ENCODE measurements around the gene ACVR2A.
A peak's percentile ranks its signal among the peaks of the same experiment; 100 is the strongest.

Gene ACVR2A

DNA sequence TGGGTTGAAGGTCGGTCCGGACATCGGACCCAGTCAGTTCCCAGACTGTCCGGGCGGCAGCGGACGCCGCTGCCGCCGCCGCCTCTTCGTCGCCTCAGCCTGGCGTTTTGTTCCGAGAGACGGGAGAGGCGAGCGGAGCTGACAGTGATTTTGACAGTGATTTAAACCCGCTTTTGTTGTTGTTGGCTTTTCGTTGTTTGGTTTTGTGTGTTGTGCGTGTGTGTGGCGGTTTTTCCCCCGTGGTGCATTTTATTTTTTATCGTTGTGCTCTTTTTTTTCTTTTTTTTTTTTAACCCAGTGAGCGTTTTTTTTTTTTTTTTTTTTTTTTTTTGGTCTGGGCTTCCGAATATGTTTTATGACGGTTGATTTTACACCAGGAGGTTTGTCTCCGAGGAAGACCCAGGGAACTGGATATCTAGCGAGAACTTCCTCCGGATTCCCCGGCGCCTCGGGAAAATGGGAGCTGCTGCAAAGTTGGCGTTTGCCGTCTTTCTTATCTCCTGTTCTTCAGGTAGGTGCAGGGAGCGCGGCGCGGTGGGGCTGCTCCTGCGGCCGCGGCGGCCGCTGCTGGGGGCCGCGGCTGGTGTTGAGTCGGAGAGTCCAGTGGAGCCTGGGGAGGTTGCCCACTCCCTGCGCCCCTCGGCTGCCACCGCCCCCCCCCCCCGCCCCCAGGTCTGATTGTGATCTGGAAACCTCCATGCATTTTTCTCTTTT lies at the start of gene ACVR2A:
TSS of gene ACVR2A (plus strand) at position 333 of the 714 bp plus-strand sequence. CDS start at position 457, 124 bp downstream.
- peak; percentile 6 to 16 for DNase-seq (ENCODE audit: low read depth in 1 of 2, low spot score in 1 of 2)

DNA sequence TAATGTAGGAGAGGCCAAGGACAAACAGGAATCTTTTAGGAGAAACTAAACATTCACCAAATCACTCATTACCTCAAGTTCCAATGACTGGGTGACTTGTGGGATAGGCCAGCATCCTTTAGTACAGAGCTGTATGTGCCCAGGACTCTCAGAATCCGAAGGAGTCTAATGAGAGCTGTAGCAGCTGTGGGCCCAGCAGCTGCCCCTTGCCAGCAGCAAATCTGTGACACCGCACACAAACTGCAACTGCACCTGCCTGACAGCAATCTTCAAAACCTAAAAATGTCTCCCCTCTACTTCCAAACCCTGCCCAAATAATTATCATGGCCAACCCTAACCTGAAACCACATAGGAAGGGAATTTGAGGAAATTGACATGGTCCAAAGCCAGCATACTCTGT lies 44.5 kb upstream of the ACVR2A start:
- no peak for DNase-seq (ENCODE audit: low read depth in 1 of 2, low spot score in 1 of 2)

DNA sequence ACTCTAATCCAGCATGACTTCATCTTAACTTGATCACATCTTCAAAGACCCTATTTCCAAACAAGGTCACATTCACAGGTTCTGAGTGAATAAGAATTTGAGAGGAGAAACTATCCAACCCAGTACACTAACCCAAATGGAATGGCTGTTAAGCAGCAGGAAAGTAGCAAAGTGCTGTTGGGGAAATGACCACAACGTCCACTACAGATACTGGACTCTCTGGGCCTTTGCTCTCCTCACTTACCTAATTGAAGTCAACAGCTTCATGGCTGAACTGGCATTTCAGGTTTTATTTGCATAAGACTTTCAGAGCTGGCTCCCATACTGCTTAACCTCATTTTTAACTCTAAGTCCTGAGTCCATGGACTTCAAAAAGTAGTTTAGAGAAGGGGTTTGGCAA lies 38.0 kb upstream of the ACVR2A start:
- no peak for DNase-seq (ENCODE audit: low read depth in 1 of 2, low spot score in 1 of 2)

DNA sequence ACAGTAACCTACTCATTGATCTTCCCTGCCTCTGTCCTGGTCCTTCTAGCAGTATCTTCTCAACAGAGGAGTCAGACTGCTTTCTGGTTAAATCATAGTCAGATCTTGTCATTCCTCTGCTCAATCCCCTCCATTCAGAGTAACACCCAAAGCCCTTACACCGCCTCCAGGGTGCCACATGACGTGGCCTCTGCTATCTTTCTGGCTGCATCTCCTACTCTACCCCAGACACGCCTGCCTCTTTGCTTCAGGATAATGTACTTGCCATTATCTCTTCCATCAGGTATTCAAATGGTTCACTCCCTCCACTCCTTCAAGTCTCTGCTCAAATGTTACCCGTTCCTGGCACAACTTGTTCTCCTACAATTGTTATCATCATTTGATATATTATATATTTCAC lies 36.3 kb upstream of the ACVR2A start:
- no peak for DNase-seq (ENCODE audit: low read depth in 1 of 2, low spot score in 1 of 2)

DNA sequence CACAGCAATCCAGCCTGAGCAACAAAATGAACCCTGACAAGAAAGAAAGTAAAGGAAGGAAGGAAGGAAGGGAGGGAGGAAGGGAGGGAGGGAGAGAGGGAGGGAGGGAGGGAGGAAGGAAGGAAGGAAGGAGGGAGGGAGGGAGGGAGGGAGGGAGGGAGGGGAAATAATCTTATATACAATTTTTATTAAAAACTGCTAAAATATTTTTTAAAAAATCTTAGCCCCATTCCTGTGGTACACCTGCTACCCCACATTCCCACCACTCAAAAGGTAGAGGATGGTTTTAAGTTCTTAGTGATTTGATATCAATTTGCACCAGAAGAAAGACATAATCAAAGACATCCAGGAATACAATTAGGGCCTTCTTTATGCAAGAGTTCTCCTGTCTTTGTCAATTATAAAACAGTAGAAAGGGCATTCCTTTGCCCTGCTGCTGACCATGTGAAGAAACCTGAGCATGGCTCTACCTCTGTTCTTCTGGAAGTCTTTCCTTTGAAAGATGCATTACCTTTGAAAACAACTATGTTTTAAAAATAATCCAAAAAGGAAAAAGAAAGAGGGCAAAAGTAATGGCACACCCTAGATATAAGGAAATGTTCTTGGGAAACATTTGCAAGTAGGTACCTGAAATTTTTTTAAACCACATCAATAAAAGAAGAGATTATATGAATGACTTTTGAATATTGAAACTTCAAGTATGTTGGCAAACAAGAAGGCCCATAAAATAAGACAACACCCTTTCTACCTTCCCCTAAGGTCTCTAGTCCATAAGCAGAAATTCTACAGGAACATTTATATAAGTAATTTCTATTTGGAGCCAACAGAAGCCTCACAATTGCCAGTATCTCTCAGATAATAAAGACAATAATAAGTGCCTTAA lies 33.7 kb upstream of the ACVR2A start:
- no peak for DNase-seq (ENCODE audit: low read depth in 1 of 2, low spot score in 1 of 2)

DNA sequence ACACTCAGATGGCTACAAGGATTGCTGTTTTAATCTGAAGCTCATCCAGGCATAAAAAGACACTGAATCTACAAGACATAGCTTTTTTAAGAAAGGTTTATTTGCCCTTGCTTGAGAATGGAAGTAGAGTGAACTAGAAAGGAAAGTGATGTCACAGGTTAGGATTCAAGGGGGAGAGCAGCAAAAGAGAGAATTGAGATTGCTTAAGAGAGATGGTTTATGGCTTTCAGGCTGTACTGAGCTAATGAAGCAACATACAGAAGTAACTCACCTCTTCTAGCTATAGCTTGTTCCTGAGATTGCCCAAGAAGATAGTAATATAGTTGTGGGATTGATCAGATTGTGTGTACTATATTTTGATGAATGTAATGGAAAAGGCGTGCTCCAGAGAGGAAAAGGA lies 26.1 kb upstream of the ACVR2A start:
- no peak for DNase-seq (ENCODE audit: low read depth in 1 of 2, low spot score in 1 of 2)

DNA sequence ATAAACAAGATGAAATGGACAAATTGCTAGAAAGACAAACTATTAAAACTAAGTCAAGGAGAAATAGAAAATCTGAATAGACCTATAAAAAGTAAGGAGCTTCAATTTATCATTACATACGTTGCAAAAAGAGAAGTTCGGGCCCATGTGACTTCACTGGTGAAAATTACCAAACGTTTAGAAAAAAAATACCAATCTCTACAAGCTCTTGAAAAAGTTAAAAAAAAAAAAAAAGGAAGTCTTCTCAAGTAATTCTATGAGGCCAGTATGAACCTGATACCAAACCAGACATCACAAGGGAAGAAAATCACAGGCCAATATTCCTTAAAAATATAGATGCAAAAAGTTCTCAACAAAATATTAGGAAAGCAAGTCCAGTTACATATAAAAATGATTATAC lies 20.2 kb upstream of the ACVR2A start:
- no peak for DNase-seq (ENCODE audit: low read depth in 1 of 2, low spot score in 1 of 2)

DNA sequence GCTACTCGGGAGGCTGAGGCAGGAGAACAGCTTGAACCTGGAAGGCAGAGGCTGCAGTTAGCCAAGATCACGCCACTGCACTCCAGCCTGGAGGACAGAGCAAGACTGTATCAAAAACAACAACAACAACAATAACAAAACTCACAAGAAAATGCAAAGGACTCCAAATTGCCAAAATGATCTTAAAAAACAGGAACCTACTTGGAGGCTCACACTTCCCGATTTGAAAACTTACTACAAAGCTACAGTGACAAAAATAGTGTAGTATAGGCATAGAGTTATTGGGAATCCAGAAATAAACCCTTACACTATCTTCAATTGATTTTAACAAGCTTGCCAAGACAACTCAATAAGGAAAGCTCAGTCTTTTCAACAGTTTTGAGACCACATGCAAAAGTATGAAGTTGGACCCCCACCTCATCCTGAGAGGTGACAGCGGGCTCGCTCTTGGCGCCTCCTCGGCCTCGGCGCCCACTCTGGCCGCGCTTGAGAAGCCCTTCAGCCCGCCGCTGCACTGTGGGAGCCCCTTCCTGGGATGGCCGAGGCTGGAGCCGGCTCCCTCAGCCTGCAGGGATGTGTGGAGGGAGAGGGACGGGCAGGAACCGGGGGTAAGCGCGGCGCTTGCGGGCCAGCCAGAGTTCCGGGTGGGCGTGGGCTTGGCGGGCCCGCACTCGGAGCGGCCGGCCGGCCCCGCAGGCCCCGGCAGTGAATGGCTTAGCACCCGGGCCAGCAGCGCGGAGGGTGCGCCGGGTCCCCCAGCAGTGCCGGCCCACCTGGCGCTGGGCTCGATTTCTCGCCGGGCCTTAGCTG lies 18.3 kb upstream of the ACVR2A start:
- DNase-seq (ENCODE audit: low read depth in 1 of 2, low spot score in 1 of 2): no peak

DNA sequence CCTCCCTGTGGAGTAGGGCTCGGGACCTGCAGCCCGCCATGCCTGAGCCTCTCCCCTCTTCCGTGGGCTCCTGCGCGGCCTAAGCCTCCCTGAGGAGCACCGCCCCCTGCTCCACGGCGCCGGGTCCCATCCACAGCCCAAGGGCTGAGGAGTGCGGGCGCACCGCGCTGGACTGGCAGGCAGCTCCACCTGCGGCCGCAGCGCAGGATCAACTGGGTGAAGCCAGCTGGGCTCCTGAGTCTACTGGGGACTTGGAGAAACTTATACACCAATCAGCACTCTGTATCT lies 17.8 kb upstream of the ACVR2A start:
- DNase-seq (ENCODE audit: low read depth in 1 of 2, low spot score in 1 of 2): no peak

DNA sequence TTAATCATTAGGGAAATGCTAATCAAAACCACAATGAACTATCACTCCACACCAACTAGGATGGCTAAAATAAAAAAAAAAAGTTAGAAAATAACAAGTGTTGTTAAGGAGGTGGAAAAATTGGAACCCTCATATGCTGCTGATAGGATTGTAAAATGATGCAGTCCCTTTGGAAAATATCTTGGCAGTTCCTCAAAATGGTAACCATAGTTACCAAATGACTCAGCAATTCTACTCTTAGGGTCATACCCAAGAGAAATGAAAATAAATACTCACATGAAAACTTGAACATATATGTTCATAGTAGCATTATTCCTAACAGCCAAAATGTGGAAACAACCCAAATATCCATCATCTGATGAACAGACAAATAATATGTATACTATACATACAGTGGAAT lies 15.7 kb upstream of the ACVR2A start:
- DNase-seq (ENCODE audit: low read depth in 1 of 2, low spot score in 1 of 2): no peak

DNA sequence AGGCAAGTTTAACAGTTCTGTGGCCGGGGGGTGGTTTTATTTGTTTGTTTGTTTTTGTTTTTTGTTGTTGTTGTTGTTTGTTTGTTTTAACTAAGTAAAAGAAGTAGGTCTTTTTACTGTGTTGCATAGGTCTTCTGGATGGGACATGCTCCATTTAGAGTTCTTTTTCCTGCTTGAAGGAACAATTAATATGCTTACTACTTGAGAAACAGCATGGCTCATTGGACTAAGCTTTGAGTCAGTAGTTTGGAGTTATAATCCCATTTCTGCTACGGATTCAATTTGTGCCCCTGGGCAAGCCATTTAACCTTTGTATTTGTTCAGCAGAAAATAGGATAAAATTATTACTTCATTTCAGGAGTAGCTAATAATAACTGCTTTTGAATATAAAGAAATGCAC lies 8.7 kb upstream of the ACVR2A start:
- no peak for DNase-seq (ENCODE audit: low read depth in 1 of 2, low spot score in 1 of 2)

DNA sequence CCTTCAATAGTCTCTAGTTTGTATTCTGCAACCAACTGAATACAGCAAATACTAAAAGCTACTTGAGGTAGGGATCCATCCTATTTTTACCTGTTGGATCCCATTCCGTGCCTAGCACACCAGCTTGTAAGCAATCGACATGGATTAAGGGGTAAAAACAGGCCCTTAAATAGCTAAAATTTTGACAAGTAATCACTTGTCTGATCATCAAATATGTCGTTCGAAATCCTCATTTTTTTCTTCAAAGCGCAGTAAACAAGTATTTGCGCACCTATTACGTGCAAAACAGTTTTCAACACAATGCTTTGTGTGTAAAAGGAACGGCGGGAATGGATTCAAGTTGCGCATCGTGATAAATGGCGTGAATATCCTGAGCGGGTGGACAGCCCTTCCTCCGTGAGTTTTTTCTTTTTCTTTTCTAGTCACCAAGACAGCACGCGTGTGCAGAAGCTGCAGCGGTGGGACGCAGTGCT lies 1.4 kb upstream of the ACVR2A start:
- no peak for DNase-seq (ENCODE audit: low read depth in 1 of 2, low spot score in 1 of 2)

DNA sequence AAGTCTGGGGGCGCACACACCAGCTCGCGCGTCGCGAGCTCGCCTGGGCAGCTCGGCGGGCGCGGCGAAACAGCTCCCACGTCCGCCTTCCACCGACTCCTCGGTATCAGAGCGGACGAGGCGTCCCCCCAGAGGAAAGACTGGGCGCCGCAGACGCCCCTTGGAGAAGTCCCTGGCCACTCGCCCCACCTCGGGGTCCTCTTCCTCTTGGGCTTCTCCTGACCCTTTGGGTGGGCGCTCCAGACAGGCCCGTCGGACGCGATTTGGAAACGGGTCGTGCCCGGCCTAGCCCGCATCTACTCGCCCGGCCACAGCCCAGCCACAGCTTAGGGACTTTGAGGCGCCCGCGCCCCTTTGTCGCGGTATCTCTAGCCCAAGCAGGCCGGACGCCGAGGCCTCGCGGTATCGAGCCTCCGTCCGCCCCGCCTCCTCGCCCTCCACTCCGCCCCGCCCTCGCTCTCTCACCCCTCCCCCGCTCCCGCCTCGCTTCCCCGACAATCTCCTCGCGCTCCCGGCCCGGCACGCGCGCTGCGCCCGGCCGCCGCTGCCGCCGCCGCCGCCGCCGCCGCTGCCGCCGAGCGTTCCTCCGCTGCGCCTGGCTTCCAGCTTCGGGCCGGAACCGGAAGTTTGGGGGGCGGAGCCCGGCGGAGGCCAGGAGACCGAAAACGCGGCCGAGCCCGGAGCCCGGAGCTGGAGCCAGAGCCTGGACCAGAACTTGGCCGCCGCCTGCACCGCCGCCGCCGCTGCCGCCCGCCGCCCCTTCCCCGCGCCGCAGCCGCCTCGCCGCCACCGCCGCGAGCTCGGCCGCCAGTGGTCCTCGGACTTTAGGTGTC lies 749 bp upstream of the ACVR2A start:
- DNase-seq (ENCODE audit: low read depth in 1 of 2, low spot score in 1 of 2): peak; percentile 78 to 82

DNA sequence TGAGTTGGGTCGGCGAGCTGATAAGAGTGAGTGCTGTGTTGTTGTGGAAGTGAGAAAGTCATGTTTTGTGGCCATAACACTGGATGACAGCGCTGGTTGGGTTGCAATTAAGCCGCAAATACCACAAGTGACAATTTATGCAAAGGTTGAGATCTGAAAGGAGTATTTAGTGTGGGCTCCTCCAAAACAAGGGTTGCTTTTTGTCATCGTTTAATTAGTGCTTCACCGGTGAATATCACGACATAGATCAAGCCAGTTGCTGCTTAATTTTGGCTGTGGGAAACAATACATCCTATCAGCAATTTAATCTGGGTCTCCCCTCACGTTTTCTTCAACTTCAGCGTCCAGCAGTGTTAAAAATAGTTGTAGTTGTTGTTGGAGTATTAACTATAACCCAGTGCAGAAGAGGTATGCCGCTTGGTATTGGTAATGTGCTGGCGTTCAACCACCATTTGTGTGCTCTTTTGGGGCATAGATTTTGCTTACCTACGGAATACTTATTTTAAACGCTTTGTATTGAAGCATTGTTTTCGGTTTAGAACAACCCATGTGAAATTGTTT lies 662 bp downstream of the ACVR2A start:
- DNase-seq (ENCODE audit: low read depth in 1 of 2, low spot score in 1 of 2): no peak

DNA sequence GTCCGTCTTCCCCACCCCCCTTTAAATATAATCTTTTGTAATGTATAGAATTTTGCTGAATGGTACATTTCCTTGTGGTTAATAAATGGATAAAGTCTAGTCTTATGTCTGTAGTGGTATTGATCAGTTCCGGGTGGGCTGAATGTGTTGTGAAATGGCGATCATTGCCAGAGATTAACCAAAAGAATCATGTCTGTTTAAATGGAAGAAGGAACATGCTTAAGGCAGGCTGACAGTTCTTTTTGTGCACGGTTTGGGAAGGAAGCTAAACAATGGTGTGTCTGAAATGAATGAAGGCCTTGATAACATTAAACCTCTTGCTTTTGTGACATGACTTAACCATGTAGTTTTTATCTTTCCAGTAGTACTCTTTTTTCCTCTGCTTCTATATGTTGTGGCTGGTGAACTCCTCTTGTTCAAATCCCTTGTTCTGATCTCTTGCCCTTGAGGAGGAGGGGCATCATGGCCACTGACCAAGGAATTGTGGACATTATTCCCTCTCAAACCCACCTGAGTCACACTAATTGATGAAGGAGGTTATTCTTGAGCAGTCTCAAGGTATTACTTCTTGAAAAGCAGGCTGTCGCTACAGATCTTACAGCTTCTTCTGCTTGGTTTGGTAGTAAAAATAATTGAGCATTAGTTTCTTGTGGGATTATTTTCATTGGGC lies 1.7 kb downstream of the ACVR2A start:
- no peak for DNase-seq (ENCODE audit: low read depth in 1 of 2, low spot score in 1 of 2)

DNA sequence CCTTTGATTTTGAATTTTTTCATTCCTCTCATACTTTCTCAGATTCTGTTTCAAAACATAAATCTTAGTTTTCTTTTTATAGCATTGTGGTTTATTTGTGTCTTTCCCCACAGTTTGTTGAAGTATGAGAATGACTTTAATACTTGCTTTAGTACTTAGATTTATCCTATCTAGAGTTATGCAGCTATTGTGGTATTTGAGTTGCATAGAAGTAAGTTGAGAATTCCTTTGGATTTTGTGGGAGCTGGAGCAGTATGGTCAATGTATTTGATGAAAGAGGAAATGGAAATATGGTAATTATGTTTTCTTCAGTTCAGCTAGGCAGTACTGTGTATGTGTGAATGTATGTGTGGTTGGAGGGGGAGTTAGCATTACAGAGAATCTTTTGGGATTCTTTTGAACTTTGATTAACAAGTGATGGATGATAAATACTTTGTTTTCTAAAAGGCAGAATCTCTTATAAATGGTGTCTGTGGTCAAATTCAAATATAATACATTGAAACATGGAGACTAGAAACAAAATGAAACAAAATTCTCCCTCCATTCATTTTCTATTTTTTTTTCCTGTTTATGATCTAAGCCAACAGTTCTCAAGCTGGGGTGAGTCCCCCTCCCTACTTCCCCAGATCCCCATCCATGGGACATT lies 3.0 kb downstream of the ACVR2A start:
- DNase-seq (ENCODE audit: low read depth in 1 of 2, low spot score in 1 of 2): no peak

DNA sequence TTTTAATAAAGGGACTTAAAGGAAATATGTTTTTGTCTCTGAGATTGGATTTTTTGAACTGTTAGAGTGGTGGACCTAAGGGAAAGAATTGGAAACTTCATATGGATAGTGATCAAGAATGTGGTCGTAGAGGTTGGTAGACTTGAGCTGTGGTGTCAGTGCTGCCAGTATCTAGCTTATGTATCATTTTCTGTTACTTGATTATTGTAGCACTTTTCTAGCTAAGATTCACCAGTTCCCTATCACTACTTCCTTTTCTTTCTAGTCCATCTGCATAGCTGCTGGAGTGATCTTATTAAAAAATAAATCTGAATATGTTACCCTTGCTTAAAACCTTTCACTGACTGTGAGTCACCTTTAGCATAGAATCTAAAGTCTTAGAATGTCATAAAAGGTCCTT lies 6.0 kb downstream of the ACVR2A start:
- no peak for DNase-seq (ENCODE audit: low read depth in 1 of 2, low spot score in 1 of 2)

DNA sequence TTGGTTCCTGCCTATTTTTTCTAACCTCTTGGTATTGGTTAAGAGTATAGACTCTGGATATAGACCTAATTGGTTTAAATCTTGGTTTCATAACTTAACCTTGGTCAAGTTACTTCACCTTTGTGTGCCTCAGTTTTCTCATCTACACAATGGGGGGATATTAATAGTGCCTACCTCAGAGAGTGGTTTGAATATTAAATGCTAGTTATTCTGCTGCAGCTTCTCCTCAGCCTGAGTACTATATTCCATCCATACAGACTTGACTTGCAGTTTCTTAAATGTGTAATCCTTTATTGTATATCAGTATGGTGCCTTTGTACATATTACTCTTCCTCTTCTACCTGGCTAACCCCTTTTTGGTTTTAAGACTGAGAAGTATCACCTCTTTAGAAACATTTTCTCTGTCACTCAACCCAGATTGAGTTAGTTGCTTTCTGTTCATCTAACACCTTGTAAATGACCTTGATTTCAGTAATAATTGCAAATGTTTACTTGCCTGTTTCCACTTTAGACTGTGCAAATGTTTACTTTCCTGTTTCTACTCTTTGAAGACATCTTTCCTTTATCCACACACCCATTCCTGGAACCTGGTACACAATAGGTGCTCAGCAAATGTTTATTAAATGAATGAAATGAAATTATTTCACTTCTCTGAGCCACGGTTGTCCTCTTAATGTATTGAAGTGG lies 6.6 kb downstream of the ACVR2A start:
- no peak for DNase-seq (ENCODE audit: low read depth in 1 of 2, low spot score in 1 of 2)

DNA sequence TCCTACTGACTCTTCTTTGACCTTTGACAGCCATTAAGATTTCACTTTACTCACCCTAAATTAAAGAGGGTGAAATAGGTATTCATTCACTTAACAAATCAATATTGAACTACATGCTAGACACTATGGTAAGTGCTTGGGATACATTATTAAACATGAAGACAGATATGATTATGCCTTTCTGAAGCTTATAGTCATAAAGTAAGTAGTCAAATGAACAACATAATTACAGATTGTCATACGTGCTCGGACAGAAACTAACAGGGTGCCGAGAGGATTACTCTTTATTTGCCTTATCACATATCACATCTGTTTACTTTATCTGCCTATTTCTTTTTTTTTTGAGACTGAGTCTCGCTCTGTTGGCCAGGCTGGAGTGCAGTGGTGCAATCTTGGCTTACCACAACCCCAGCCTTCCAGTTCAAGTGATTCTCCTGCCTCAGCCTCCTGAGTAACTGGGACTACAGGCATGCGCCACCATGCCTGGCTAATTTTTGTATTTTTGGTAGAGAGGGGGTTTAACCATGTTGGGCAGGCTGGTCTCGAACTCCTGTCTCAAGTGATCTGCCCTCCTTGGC lies 9.8 kb downstream of the ACVR2A start:
- DNase-seq (ENCODE audit: low read depth in 1 of 2, low spot score in 1 of 2): no peak

Measured in activated T-helper 1 cell treated with anti-CD3 and anti-CD28 coated beads, Interleukin-2, amount 50 U/mL, for 16 hours (primary cell).